Measurements from ENCODE around the gene DAAM1. TPM values are rescaled to one million over a fixed set of nuclear protein-coding genes. Genes with fewer than 3 reads are reported as not detected.

Gene DAAM1
- total RNA-seq, 2 donors from 2014 or later, result 94.0 to 99.4 TPM

- WGBS, 2 experiments (ENCODE audit: insufficient coverage in 1 of 2, insufficient read length in 1 of 2), result 88% methylated on average over 4 of the region's 4 CpGs; no CpG with 5 or more reads in 1 of the 2 experiments
- Mint-ChIP-seq H3K36me3 (ENCODE audit: low read depth) (no peaks in the 10 kb centered on the region), H3K9me3 (peaks cover 4% of the 10 kb centered on the region), H3K4me1 (peaks cover 6% of the 10 kb centered on the region), H3K27ac (no peak overlapping the region), H3K27me3 (ENCODE audit: insufficient read depth) (no peaks in the 10 kb centered on the region), H3K4me3 (no peak overlapping the region)
- no peaks in the 10 kb centered on the region for H3K27me3 ChIP-seq (ENCODE audit: control insufficient read depth, insufficient read depth, low read length, poor library complexity, severe bottlenecking)
- H3K27ac ChIP-seq (ENCODE audit: low read depth, low read length), result no peak overlapping the region
- H3K4me1 ChIP-seq (ENCODE audit: control insufficient read depth, insufficient read depth, low read length), result no peaks in the 10 kb centered on the region
- DNase-seq, result no peak
- no peaks in the 10 kb centered on the region for H3K36me3 ChIP-seq (ENCODE audit: control insufficient read depth, insufficient read depth, low read length)
- H3K9ac ChIP-seq (ENCODE audit: extremely low read depth, low read length, poor library complexity, severe bottlenecking), result no peak overlapping the region
- no peak overlapping the region for H3K4me3 ChIP-seq (ENCODE audit: low read length)
- TF ChIP-seq, protein P1, sequence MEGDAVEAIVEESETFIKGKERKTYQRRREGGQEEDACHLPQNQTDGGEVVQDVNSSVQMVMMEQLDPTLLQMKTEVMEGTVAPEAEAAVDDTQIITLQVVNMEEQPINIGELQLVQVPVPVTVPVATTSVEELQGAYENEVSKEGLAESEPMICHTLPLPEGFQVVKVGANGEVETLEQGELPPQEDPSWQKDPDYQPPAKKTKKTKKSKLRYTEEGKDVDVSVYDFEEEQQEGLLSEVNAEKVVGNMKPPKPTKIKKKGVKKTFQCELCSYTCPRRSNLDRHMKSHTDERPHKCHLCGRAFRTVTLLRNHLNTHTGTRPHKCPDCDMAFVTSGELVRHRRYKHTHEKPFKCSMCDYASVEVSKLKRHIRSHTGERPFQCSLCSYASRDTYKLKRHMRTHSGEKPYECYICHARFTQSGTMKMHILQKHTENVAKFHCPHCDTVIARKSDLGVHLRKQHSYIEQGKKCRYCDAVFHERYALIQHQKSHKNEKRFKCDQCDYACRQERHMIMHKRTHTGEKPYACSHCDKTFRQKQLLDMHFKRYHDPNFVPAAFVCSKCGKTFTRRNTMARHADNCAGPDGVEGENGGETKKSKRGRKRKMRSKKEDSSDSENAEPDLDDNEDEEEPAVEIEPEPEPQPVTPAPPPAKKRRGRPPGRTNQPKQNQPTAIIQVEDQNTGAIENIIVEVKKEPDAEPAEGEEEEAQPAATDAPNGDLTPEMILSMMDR (conservative IDR thresholded peaks at IDR 0.05), result no peak
- no peaks in the 10 kb centered on the region for H3K9me3 ChIP-seq (ENCODE audit: control insufficient read depth, low read length)
These were observed 205.8 kb downstream of the DAAM1 start for GRCh38 chr14:59394268-59394667.

- H3K4me3 Mint-ChIP-seq, result no peak overlapping the region
- Histone ChIP-seq H3K9ac (ENCODE audit: extremely low read depth, low read length, poor library complexity, severe bottlenecking) (no peak overlapping the region), H3K4me3 (ENCODE audit: low read length) (no peak overlapping the region), H3K27ac (ENCODE audit: low read depth, low read length) (no peak overlapping the region), H3K9me3 (ENCODE audit: control insufficient read depth, low read length) (no peaks in the 10 kb centered on the region), H3K36me3 (ENCODE audit: control insufficient read depth, insufficient read depth, low read length) (no peaks in the 10 kb centered on the region), H3K4me1 (ENCODE audit: control insufficient read depth, insufficient read depth, low read length) (no peaks in the 10 kb centered on the region), H3K27me3 (ENCODE audit: control insufficient read depth, insufficient read depth, low read length, poor library complexity, severe bottlenecking) (no peaks in the 10 kb centered on the region)
- WGBS, 2 experiments (ENCODE audit: insufficient coverage in 1 of 2, insufficient read length in 1 of 2), result 40 to 61% methylated on average over 3 of the region's 3 CpGs
- no peaks in the 10 kb centered on the region for H3K36me3 Mint-ChIP-seq (ENCODE audit: low read depth)
- peaks cover 8% of the 10 kb centered on the region for H3K9me3 Mint-ChIP-seq
- TF ChIP-seq, protein P1 (conservative IDR thresholded peaks at IDR 0.05), result no peak
- H3K27me3 Mint-ChIP-seq (ENCODE audit: insufficient read depth), result no peaks in the 10 kb centered on the region
- no peak for DNase-seq
- H3K27ac Mint-ChIP-seq, result no peak overlapping the region
- peaks cover 6% of the 10 kb centered on the region for H3K4me1 Mint-ChIP-seq
These were observed 207.2 kb downstream of the DAAM1 start for GRCh38 chr14:59395672-59396071.

DNA sequence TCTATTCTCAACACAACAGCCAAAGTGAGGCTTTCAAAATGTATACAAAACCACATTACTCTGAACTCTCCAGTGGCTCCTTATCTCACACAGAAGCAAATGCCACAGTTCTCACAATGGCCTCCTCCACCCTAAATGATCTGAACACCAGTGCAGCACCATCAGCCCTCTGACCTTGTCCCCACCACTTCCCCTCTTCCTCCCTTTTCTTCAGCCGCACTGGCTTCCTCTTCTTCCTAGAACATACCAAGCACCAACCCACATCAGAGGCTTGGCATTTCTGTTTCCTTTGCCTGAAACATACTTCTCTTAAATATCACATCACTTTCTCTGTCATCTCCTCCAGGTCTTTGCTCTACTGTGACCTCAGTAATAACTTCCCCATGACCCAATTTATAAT lies 210.4 kb downstream of the DAAM1 start:
- H3K36me3 ChIP-seq (ENCODE audit: control insufficient read depth, insufficient read depth, low read length), result no peaks in the 10 kb centered on the region
- WGBS, 2 experiments (ENCODE audit: insufficient coverage in 1 of 2, insufficient read length in 1 of 2), result 97% methylated on average over 1 of the region's 1 CpG; no CpG with 5 or more reads in 1 of the 2 experiments
- no peak overlapping the region for H3K9ac ChIP-seq (ENCODE audit: extremely low read depth, low read length, poor library complexity, severe bottlenecking)
- Mint-ChIP-seq H3K36me3 (ENCODE audit: low read depth) (no peaks in the 10 kb centered on the region), H3K27me3 (ENCODE audit: insufficient read depth) (peaks cover 2% of the 10 kb centered on the region), H3K4me1 (peaks cover 6% of the 10 kb centered on the region), H3K4me3 (no peak overlapping the region), H3K9me3 (peaks cover 25% of the 10 kb centered on the region), H3K27ac (no peak overlapping the region)
- no peaks in the 10 kb centered on the region for H3K9me3 ChIP-seq (ENCODE audit: control insufficient read depth, low read length)
- H3K27me3 ChIP-seq (ENCODE audit: control insufficient read depth, insufficient read depth, low read length, poor library complexity, severe bottlenecking), result no peaks in the 10 kb centered on the region
- TF ChIP-seq, protein P1 (conservative IDR thresholded peaks at IDR 0.05), result no peak
- no peak overlapping the region for H3K27ac ChIP-seq (ENCODE audit: low read depth, low read length)
- no peak for DNase-seq
- H3K4me1 ChIP-seq (ENCODE audit: control insufficient read depth, insufficient read depth, low read length), result no peaks in the 10 kb centered on the region
- no peak overlapping the region for H3K4me3 ChIP-seq (ENCODE audit: low read length)

Measured in endodermal cell (in vitro differentiated cells).